Parathyroid adenoma (tissue), 2 donors: ENCODE measurements around the gene KCNT1.

Experiments used
- H2AFZ ChIP-seq: fragments of 300-600 bp; sonication (generic); one replicate; pipeline ENCODE4 v1.7.0; 2017; ENCODE audit warnings: antibody characterized with exemption, mild to moderate bottlenecking
- H3K27ac ChIP-seq: fragments of 300-600 bp; sonication (generic); one replicate; pipeline ENCODE4 v1.7.0; 2017
- H3K27me3 ChIP-seq: fragments of 300-600 bp; sonication (generic); one replicate; pipeline ENCODE4 v1.7.0; 2017; ENCODE audit warnings: low read length; ENCODE audit not compliant: control insufficient read depth, insufficient read depth
- H3K36me3 ChIP-seq: fragments of 300-600 bp; sonication (generic); one replicate; pipeline ENCODE4 v1.7.0; 2017; ENCODE audit warnings: low read length; ENCODE audit not compliant: control insufficient read depth, insufficient read depth
- H3K4me1 ChIP-seq: fragments of 300-600 bp; sonication (generic); one replicate; pipeline ENCODE4 v1.7.0; 2017; ENCODE audit warnings: control low read depth
- H3K4me2 ChIP-seq: fragments of 300-600 bp; sonication (generic); one replicate; pipeline ENCODE4 v1.7.0; 2017; ENCODE audit warnings: low read length
- H3K4me3 ChIP-seq: fragments of 300-600 bp; sonication (generic); one replicate; pipeline ENCODE4 v1.7.0; 2017; ENCODE audit warnings: low read depth, low read length
- H3K79me2 ChIP-seq: fragments of 300-600 bp; sonication (generic); one replicate; pipeline ENCODE4 v1.7.0; 2017; ENCODE audit warnings: control low read depth
- H3K9ac ChIP-seq: fragments of 300-600 bp; sonication (generic); one replicate; pipeline ENCODE4 v1.7.0; 2017; ENCODE audit warnings: mild to moderate bottlenecking
- H3K9me3 ChIP-seq: fragments of 300-600 bp; sonication (generic); one replicate; pipeline ENCODE4 v1.7.0; 2017; ENCODE audit warnings: low read length; ENCODE audit not compliant: control insufficient read depth
- TF ChIP-seq, protein P1 (sequence below): fragments of 300-600 bp; sonication (generic); IDR thresholded peaks from one replicate; pipeline ENCODE4 v1.7.0; 2017; ENCODE audit warnings: antibody characterized with exemption, mild to moderate bottlenecking
- donor health status: primary hyperparathyroidism.

KCNT1 gene

DNA sequence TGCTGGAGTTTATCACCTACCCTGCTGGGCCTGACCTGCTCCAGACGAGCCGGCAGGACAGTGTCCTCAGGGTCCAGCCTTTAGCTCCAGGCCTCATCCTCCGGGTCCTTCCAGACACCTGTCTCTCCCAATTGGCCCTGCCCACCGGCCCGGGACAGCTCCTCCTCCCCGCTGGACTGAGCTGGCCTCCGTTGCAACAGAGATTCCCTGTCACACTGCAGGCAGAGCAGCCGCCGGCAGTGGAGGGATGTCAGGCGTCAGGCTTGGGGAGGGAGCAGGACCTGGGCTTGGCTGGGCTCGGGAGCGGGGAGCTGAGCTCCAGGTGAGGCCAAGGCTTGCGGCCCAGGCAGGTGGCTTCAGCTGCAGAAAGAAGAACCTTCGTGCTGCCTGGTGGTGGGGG is 1.7 kb downstream of the KCNT1 start:
- H3K27ac ChIP-seq = no peak overlapping the region
- no peaks in the 10 kb centered on the region for H3K4me1 ChIP-seq
- TF ChIP-seq, protein P1, sequence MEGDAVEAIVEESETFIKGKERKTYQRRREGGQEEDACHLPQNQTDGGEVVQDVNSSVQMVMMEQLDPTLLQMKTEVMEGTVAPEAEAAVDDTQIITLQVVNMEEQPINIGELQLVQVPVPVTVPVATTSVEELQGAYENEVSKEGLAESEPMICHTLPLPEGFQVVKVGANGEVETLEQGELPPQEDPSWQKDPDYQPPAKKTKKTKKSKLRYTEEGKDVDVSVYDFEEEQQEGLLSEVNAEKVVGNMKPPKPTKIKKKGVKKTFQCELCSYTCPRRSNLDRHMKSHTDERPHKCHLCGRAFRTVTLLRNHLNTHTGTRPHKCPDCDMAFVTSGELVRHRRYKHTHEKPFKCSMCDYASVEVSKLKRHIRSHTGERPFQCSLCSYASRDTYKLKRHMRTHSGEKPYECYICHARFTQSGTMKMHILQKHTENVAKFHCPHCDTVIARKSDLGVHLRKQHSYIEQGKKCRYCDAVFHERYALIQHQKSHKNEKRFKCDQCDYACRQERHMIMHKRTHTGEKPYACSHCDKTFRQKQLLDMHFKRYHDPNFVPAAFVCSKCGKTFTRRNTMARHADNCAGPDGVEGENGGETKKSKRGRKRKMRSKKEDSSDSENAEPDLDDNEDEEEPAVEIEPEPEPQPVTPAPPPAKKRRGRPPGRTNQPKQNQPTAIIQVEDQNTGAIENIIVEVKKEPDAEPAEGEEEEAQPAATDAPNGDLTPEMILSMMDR = no peak
- no peaks in the 10 kb centered on the region for H3K9me3 ChIP-seq
- no peaks in the 10 kb centered on the region for H3K36me3 ChIP-seq
- H3K27me3 ChIP-seq = peaks cover 7% of the 10 kb centered on the region
- no peak overlapping the region for H3K9ac ChIP-seq
- no peaks in the 10 kb centered on the region for H3K79me2 ChIP-seq
- no peak overlapping the region for H2AFZ ChIP-seq
- H3K4me3 ChIP-seq = no peak overlapping the region
- no peak overlapping the region for H3K4me2 ChIP-seq

DNA sequence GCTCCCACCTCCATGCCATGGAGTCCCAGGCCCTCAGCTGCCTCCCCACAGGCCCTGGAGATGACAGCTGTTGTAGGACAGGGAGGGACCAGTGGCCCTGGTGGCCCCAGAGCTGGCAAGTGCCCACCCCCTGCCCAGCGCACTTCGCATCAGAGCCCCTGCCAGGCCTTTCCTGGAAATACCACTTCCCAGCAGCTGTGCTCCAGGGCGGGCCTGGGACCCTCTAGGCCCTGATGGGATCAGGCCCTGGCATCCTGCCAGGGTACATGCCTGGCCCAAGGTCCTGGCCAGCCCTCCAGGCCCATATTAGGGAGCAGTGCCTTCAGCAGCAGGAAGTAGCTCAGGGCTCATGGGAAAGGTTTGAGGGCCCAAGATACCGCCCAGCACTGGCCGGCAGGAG is 2.5 kb downstream of the KCNT1 start:
- TF ChIP-seq, protein P1 = no peak
- Histone ChIP-seq H3K27me3 (peaks cover 7% of the 10 kb centered on the region), H3K36me3 (no peaks in the 10 kb centered on the region), H3K4me3 (no peak overlapping the region), H3K79me2 (no peaks in the 10 kb centered on the region), H3K4me1 (no peaks in the 10 kb centered on the region), H2AFZ (no peak overlapping the region), H3K4me2 (no peak overlapping the region), H3K9me3 (no peaks in the 10 kb centered on the region), H3K9ac (no peak overlapping the region), H3K27ac (no peak overlapping the region)

DNA sequence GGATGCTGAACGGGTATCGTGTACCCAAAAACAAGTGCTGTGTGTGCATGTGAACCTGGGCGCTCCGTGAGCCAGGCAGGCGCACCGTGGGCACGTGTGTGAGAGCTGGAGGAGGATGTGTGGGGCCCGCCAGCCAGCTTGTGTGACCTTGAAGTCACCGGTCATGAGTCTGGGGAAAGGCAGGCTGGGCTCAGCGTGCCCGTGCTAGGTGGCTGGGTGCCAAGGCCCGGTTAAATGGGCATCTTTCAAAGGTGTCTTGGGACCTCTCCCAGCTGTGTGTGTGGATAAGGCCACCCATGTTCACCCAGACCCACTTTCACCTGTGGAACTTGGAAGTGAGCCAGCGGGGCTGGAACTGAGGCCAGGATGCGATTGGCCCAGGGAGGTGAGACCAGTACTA is 3.4 kb downstream of the KCNT1 start:
- H3K36me3 ChIP-seq = no peaks in the 10 kb centered on the region
- no peak overlapping the region for H3K4me3 ChIP-seq
- H3K4me2 ChIP-seq = no peak overlapping the region
- H2AFZ ChIP-seq = no peak overlapping the region
- H3K27ac ChIP-seq = no peak overlapping the region
- no peaks in the 10 kb centered on the region for H3K4me1 ChIP-seq
- H3K9me3 ChIP-seq = no peaks in the 10 kb centered on the region
- TF ChIP-seq, protein P1 = no peak
- peaks cover 7% of the 10 kb centered on the region for H3K27me3 ChIP-seq
- H3K9ac ChIP-seq = no peak overlapping the region
- no peaks in the 10 kb centered on the region for H3K79me2 ChIP-seq

DNA sequence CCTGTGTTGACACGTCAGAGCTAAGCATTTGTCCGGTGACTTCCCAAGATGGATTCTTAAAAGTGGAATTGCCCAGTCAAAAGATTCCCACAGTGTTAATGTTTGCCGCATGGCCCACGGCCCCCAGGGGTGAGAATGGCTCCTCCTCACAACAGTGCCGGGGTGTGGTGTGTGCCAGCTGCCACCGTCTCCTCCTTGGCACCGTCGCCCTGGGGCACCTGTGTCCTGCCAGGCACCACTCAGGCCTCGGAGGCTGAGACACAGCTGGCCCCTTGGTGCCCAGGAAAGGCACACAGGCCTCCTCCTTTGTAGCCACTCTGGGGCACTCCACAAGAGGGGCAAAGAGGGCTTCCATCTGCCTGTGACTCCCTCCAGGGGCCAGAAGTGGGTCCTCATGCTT is 4.3 kb downstream of the KCNT1 start:
- Histone ChIP-seq H3K79me2 (no peaks in the 10 kb centered on the region), H3K9me3 (no peaks in the 10 kb centered on the region), H3K36me3 (no peaks in the 10 kb centered on the region), H3K27ac (no peak overlapping the region), H3K9ac (no peak overlapping the region), H2AFZ (no peak overlapping the region), H3K4me1 (no peaks in the 10 kb centered on the region), H3K4me3 (no peak overlapping the region), H3K4me2 (no peak overlapping the region), H3K27me3 (peaks cover 7% of the 10 kb centered on the region)
- TF ChIP-seq, protein P1 = no peak

DNA sequence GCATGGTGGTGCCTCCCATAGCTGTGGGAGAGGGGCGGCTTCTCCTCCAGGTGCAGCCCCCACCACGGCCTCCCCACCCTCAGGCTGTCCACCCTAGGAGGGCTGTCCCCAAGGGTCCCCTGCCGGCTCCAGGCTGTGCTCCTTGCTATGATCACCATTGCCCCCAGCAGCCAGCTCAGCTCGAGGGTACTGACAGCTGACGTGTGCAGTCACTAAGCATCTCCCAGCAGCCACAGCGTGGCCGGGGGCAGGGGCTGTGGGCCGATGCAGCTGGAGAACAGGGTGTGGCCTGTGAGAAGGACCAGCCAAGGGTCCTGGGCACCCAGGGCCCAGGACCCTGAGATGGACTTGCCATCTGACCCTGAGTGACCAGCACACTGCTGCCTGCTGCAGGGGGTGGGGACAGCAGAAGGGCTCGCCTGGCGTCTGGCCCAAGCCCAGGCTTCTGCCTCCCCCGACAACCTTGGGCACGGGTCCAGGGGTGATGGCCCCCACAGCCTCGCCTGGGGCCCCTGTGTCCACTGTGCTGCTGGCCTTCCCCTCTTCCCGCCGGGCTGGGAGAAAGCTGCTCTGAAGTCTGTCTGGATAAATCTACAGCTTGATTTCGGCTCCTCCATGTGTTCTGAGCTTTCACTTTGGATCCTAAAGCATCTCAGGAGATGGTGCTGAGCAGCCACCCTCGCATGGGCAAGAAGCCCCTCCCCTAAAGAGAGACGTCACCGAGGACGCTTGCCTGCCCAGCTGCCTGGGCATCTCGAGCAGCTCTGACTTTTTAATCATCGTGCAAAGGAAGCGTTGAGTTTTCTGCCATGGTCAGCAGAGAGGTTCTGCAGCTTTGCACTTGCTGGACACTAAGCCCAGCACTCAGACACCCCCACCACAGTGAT is 5.5 kb downstream of the KCNT1 start:
- H3K9ac ChIP-seq = no peak overlapping the region
- TF ChIP-seq, protein P1 = no peak

More for the DNA sequence above, 5.5 kb downstream of the KCNT1 start:
- H2AFZ ChIP-seq = no peak overlapping the region
- H3K4me1 ChIP-seq = no peaks in the 10 kb centered on the region
- H3K36me3 ChIP-seq = no peaks in the 10 kb centered on the region
- H3K79me2 ChIP-seq = no peaks in the 10 kb centered on the region
- no peaks in the 10 kb centered on the region for H3K9me3 ChIP-seq
- no peak overlapping the region for H3K4me3 ChIP-seq
- H3K4me2 ChIP-seq = no peak overlapping the region
- H3K27me3 ChIP-seq = peaks cover 4% of the 10 kb centered on the region
- H3K27ac ChIP-seq = no peak overlapping the region
